Endothelial cell of umbilical vein (primary cell): ENCODE data around the gene FGFR3.

ENCODE experiments used
- MYC ChIP-seq: IDR thresholded peaks from one replicate; pipeline ENCODE4 v1.6.1; 2011; ENCODE audit warnings: mild to moderate bottlenecking, low read depth, low read length
- POLR2A ChIP-seq: IDR thresholded peaks from 2 replicates; pipeline ENCODE4 v1.6.1; 2012; ENCODE audit warnings: low read depth, mild to moderate bottlenecking, control low read depth, low read length

DNA sequence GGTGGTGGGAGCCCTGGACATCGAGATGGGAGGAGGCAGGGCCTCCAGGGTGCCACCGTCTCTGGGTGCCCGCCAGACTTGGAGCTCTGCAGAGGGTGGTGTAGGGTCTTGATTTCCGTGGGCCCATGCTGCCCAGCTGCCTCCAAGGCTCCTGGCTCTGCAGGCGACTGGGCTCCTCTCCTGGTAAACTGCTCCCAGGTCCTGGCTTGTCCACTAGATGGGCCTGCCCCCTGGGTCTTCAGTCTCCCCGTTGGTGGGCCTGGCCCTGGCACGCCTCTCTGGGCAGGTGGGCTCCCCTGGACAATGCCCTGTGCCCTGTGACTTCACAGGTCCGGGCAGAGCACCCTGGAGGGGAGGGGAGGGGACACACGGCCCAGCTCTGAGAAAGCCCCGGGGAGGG, 7.7 kb downstream of the FGFR3 start:
- TF ChIP-seq POLR2A (no peak), MYC (no peak)
